Measurements from ENCODE around the gene DCAF12. TPM values are rescaled to one million over a fixed set of nuclear protein-coding genes. Genes with fewer than 3 reads are reported as not detected.

Gene DCAF12
- total RNA-seq, 1 donor from 2014 or later: 52.6 TPM

DNA sequence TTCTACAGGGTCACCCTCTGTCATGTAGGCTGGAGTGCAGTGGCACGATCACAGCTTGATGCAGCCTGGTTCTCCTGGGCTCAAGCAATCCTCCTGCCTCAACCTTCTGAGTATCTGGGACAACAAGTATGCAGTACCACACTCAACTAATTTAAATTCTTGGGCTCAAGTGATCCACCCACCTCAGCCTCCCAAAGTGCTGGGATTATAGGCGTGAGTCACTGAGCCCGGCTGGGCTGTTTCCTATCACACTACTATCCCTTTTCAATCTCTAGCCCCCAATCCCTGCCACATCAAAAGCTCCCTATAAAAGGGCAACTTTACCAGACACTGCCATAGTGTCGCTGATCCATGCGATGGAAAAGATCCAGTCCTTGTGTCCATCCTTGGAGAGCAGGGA lies 20.4 kb downstream of the DCAF12 start:
- no peak for DNase-seq (ENCODE audit: low read depth, low spot score)
- Mint-ChIP-seq H3K27me3 (ENCODE audit: low read depth) (no peaks in the 10 kb centered on the region), H3K27ac (ENCODE audit: unreplicated experiment) (no peak overlapping the region), H3K9me3 (no peaks in the 10 kb centered on the region), H3K36me3 (ENCODE audit: low read depth) (peaks cover 8% of the 10 kb centered on the region), H3K4me1 (no peaks in the 10 kb centered on the region), H3K4me3 (no peak overlapping the region)
- no peak for TF ChIP-seq CTCF (conservative IDR thresholded peaks at IDR 0.05)

GRCh38 chr9:34102796-34103195 lies 23.7 kb downstream of the DCAF12 start:
- DNase-seq (ENCODE audit: low read depth, low spot score): no peak
- no peak for TF ChIP-seq CTCF (conservative IDR thresholded peaks at IDR 0.05)
- no peaks in the 10 kb centered on the region for H3K4me1 Mint-ChIP-seq
- peaks cover 8% of the 10 kb centered on the region for H3K36me3 Mint-ChIP-seq (ENCODE audit: low read depth)
- H3K9me3 Mint-ChIP-seq: no peaks in the 10 kb centered on the region
- no peak overlapping the region for H3K27ac Mint-ChIP-seq (ENCODE audit: unreplicated experiment)
- no peak overlapping the region for H3K4me3 Mint-ChIP-seq
- H3K27me3 Mint-ChIP-seq (ENCODE audit: low read depth): no peaks in the 10 kb centered on the region

- DNase-seq (ENCODE audit: low read depth, low spot score): no peak
- Mint-ChIP-seq H3K4me1 (no peaks in the 10 kb centered on the region), H3K27ac (ENCODE audit: unreplicated experiment) (no peak overlapping the region), H3K4me3 (no peak overlapping the region), H3K9me3 (no peaks in the 10 kb centered on the region), H3K27me3 (ENCODE audit: low read depth) (no peaks in the 10 kb centered on the region), H3K36me3 (ENCODE audit: low read depth) (peaks cover 1% of the 10 kb centered on the region)
- TF ChIP-seq CTCF (conservative IDR thresholded peaks at IDR 0.05): no peak
Measured at GRCh38 chr9:34098307-34098706, 28.2 kb downstream of the DCAF12 start.

- no peaks in the 10 kb centered on the region for H3K27me3 Mint-ChIP-seq (ENCODE audit: low read depth)
- peaks cover 4% of the 10 kb centered on the region for H3K36me3 Mint-ChIP-seq (ENCODE audit: low read depth)
- no peaks in the 10 kb centered on the region for H3K4me1 Mint-ChIP-seq
- TF ChIP-seq CTCF (conservative IDR thresholded peaks at IDR 0.05): no peak
- no peaks in the 10 kb centered on the region for H3K9me3 Mint-ChIP-seq
- H3K4me3 Mint-ChIP-seq: no peak overlapping the region
- no peak overlapping the region for H3K27ac Mint-ChIP-seq (ENCODE audit: unreplicated experiment)
- no peak for DNase-seq (ENCODE audit: low read depth, low spot score)
Measured at GRCh38 chr9:34097865-34098264, 28.6 kb downstream of the DCAF12 start.

DNA sequence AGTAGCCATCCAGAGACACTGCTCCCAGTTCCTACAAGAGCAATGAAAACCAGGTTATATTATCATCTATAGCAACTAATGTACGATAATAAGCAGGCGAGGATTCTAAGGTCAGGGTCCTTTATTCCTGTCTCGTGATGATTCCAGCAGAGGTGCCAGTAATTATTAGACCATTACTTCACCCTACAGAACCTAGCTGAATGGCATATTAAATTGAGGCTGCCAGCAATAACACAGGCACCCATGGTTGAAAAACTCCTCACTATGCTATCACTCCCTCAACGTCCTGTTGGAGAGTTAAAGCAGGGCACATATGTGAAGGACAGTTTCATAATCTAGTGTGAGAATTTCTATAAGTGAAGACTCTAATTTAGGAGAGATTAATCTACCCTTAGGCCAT lies 29.7 kb downstream of the DCAF12 start:
- H3K27me3 Mint-ChIP-seq (ENCODE audit: low read depth): no peaks in the 10 kb centered on the region
- H3K4me3 Mint-ChIP-seq: no peak overlapping the region
- no peaks in the 10 kb centered on the region for H3K9me3 Mint-ChIP-seq
- no peaks in the 10 kb centered on the region for H3K4me1 Mint-ChIP-seq
- H3K36me3 Mint-ChIP-seq (ENCODE audit: low read depth): peaks cover 8% of the 10 kb centered on the region
- no peak for TF ChIP-seq CTCF (conservative IDR thresholded peaks at IDR 0.05)
- H3K27ac Mint-ChIP-seq (ENCODE audit: unreplicated experiment): peak overlapping the region; percentile 43
- no peak for DNase-seq (ENCODE audit: low read depth, low spot score)

- no peak overlapping the region for H3K4me3 Mint-ChIP-seq
- H3K27ac Mint-ChIP-seq (ENCODE audit: unreplicated experiment): no peak overlapping the region
- DNase-seq (ENCODE audit: low read depth, low spot score): no peak
- H3K4me1 Mint-ChIP-seq: no peaks in the 10 kb centered on the region
- no peak for TF ChIP-seq CTCF (conservative IDR thresholded peaks at IDR 0.05)
- no peaks in the 10 kb centered on the region for H3K27me3 Mint-ChIP-seq (ENCODE audit: low read depth)
- no peaks in the 10 kb centered on the region for H3K9me3 Mint-ChIP-seq
- H3K36me3 Mint-ChIP-seq (ENCODE audit: low read depth): peaks cover 8% of the 10 kb centered on the region
Measured at GRCh38 chr9:34093578-34093977, 32.9 kb downstream of the DCAF12 start.

Data from neural crest cell (in vitro differentiated cells).